Colonic mucosa (tissue), 4 donors: ENCODE data around the gene SIPA1L3. TPM values are rescaled to one million over a fixed set of nuclear protein-coding genes. Genes with fewer than 3 reads are reported as not detected.

Experiments
- DNase-seq: peaks from one replicate; pipeline ENCODE4 v3.0.0-alpha.2; 2020
- H3K27ac ChIP-seq: fragments of 200-600 bp; one replicate; pipeline ENCODE4 v1.8.0; 2021
- H3K27me3 ChIP-seq: fragments of 200-600 bp; one replicate; pipeline ENCODE4 v1.8.0; 2021
- H3K36me3 ChIP-seq: fragments of 200-600 bp; one replicate; pipeline ENCODE4 v1.8.0; 2021
- H3K4me1 ChIP-seq: fragments of 200-600 bp; one replicate; pipeline ENCODE4 v1.8.0; 2021; ENCODE audit warnings: mild to moderate bottlenecking
- H3K4me3 ChIP-seq: fragments of 200-600 bp; one replicate; pipeline ENCODE4 v1.8.0; 2021
- H3K9ac ChIP-seq, 2 donors: one replicate each; pipeline ENCODE4 v1.7.0; 2013; ENCODE audit warnings: control low read depth in 2 of 2, low read depth in 2 of 2, low read length in 2 of 2
- H3K9me3 ChIP-seq: fragments of 200-600 bp; one replicate; pipeline ENCODE4 v1.8.0; 2021
- CTCF ChIP-seq: fragments of 200-600 bp; IDR thresholded peaks from one replicate; pipeline ENCODE4 v1.8.0; 2022; ENCODE audit warnings: antibody characterized with exemption, mild to moderate bottlenecking
- intact Hi-C: fragments of 100-400 bp; cut with DNase I; formaldehyde crosslinking; loops from one replicate; pipeline ENCODE4 v1.14.1; 2022
- total RNA-seq, 2 donors: library from RNA; stranded (reverse); fragmentation: NEBNext Ultra II Directional in 1 of 2; extraction: Animal tissue kit (Norgen Biotek cat#: 25700) in 1 of 2; gene quantifications; one replicate each; pipeline ENCODE4 v1.2.1, GENCODE V29; 2021
- donor health status: healthy.
- donor health status: DM: no; HTN: no; CAD: no.
- donor health status: DM: no; HTN: no; CAD: no.

Gene SIPA1L3
- total RNA-seq, 2 donors from 2014 or later, result 98.6 to 113 TPM

GRCh38 chr19:37942516-37942902 is 35.5 kb downstream of the SIPA1L3 start:
- Histone ChIP-seq H3K9me3 (no peaks in the 10 kb centered on the region), H3K9ac (peak overlapping the region in 1 of 2 donors; percentile 3), H3K4me3 (no peak overlapping the region), H3K4me1 (peaks cover 4% of the 10 kb centered on the region), H3K27me3 (no peaks in the 10 kb centered on the region), H3K27ac (peak overlapping the region; percentile 70), H3K36me3 (no peaks in the 10 kb centered on the region)
- no peak for DNase-seq
- no peak for TF ChIP-seq CTCF
- intact Hi-C loops, result no loop called here

- TF ChIP-seq CTCF, result no peak
Measured at GRCh38 chr19:37943480-37943879, 36.5 kb downstream of the SIPA1L3 start.

GRCh38 chr19:37946132-37946531 is 39.1 kb downstream of the SIPA1L3 start:
- Histone ChIP-seq H3K4me1 (no peaks in the 10 kb centered on the region), H3K36me3 (no peaks in the 10 kb centered on the region), H3K9ac (no peak overlapping the region), H3K27me3 (no peaks in the 10 kb centered on the region), H3K9me3 (no peaks in the 10 kb centered on the region), H3K27ac (peak overlapping the region; percentile 70), H3K4me3 (no peak overlapping the region)
- TF ChIP-seq CTCF, result no peak
- intact Hi-C loops, result no loop called here
- no peak for DNase-seq

More at GRCh38 chr19:37943480-37943879, 36.5 kb downstream of the SIPA1L3 start:
- Histone ChIP-seq H3K4me3 (no peak overlapping the region), H3K4me1 (no peaks in the 10 kb centered on the region), H3K36me3 (no peaks in the 10 kb centered on the region), H3K9me3 (no peaks in the 10 kb centered on the region), H3K27me3 (no peaks in the 10 kb centered on the region), H3K9ac (peak overlapping the region in 1 of 2 donors; percentile 3), H3K27ac (peak overlapping the region; percentile 70)
- intact Hi-C loops, result no loop called here
- DNase-seq, result peak; percentile 81

GRCh38 chr19:37947778-37948177 is 40.8 kb downstream of the SIPA1L3 start:
- no peak overlapping the region for H3K27ac ChIP-seq
- H3K4me1 ChIP-seq, result no peaks in the 10 kb centered on the region
- intact Hi-C loops, result no loop called here

GRCh38 chr19:37948362-37948761 is 41.4 kb downstream of the SIPA1L3 start:
- TF ChIP-seq CTCF, result no peak
- no peaks in the 10 kb centered on the region for H3K36me3 ChIP-seq
- H3K4me3 ChIP-seq, result no peak overlapping the region
- H3K9me3 ChIP-seq, result no peaks in the 10 kb centered on the region
- H3K27me3 ChIP-seq, result no peaks in the 10 kb centered on the region
- peaks cover 5% of the 10 kb centered on the region for H3K4me1 ChIP-seq
- no peak for DNase-seq
- no peak overlapping the region for H3K9ac ChIP-seq
- intact Hi-C loops, result no loop called here
- no peak overlapping the region for H3K27ac ChIP-seq

More at GRCh38 chr19:37947778-37948177, 40.8 kb downstream of the SIPA1L3 start:
- H3K36me3 ChIP-seq, result no peaks in the 10 kb centered on the region
- no peak overlapping the region for H3K9ac ChIP-seq
- H3K27me3 ChIP-seq, result no peaks in the 10 kb centered on the region
- no peaks in the 10 kb centered on the region for H3K9me3 ChIP-seq
- no peak for DNase-seq
- TF ChIP-seq CTCF, result no peak
- H3K4me3 ChIP-seq, result no peak overlapping the region
